ENCODE data around the gene PPP1R13B. TPM values are rescaled to one million over a fixed set of nuclear protein-coding genes. Genes with fewer than 3 reads are reported as not detected.

PPP1R13B gene
- total RNA-seq, 6 experiments from 2014 or later: 5.1 to 6.2 (median 5.5) TPM

DNA sequence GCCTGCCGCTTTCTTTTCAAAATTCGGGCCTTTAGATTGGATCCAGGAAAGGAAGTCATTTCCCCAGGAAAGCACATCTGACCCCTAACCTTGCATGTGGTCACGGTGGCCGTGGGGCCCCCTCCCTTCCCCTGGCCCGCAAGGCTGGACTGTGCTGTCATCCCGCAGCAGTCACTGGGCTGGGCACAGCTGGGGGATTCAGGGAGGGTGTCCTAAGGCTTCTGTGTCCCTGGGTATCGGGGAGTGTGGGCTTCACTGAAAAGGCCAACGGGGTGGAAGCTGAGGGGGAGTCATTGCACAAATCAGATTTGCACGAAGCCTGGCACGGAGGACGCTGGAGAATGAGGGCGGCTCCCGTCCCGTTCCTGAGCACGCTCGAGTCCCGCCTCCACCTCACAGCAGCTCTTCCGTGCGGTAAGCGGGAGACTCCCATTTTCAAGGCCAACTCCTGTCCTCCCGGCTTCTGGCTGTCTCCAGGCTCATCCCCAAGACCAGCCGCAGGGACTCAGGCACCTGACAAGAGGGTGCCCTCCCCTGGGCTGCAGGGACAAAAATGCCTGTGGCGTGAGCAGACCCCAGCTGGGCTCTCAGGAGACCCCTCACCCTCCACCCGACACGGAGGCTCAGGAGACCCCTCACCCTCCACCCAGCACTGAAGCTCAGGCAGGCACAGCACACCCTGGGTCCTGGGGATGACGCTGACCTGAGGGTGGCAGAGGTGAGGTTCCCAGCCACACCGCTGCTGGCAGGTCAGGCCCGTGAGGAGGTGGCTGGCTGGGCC lies 141.7 kb downstream of the PPP1R13B start:
- H3K9me3 Mint-ChIP-seq: peaks cover 17% of the 10 kb centered on the region
- H3K4me1 Mint-ChIP-seq (ENCODE audit: low read depth): no peaks in the 10 kb centered on the region; the same call in 1 of the 2 replicates
- DNase-seq: no peak
- H3K27me3 Mint-ChIP-seq (ENCODE audit: insufficient read depth): peaks cover 32% of the 10 kb centered on the region
- H3K4me3 Mint-ChIP-seq: no peak overlapping the region
- peaks cover 30% of the 10 kb centered on the region for H3K36me3 Mint-ChIP-seq (ENCODE audit: low read depth)
- H3K27ac Mint-ChIP-seq: no peak overlapping the region
- TF ChIP-seq CTCF (IDR thresholded peaks at IDR 0.05): no peak

DNA sequence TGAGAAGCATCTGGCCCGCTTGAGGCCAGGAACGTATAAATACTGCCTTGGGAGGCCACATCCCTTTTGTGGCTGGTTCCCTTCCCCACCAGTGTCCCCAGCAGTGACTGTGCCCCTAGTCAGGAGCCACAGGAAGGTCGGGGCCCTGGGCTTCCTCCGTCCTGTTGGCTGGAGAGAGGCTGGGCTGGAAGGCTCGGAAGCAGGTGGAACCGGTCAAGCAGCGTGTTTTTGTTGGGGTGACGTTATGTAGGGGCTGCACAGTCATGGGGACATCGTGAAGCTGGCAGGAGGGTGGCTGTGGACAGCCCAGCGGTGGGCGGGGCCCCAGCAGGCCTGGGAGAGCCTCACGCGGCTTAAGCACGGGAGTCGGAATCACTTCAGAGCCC lies 142.3 kb downstream of the PPP1R13B start:
- H3K4me3 Mint-ChIP-seq: peak overlapping the region; percentile 31; the same call in 1 of the 2 replicates
- peaks cover 30% of the 10 kb centered on the region for H3K36me3 Mint-ChIP-seq (ENCODE audit: low read depth)
- peaks cover 32% of the 10 kb centered on the region for H3K27me3 Mint-ChIP-seq (ENCODE audit: insufficient read depth)
- peak overlapping the region; percentile 49 for H3K27ac Mint-ChIP-seq
- no peak for TF ChIP-seq CTCF (IDR thresholded peaks at IDR 0.05)
- DNase-seq: no peak
- no peaks in the 10 kb centered on the region; the same call in 1 of the 2 replicates for H3K4me1 Mint-ChIP-seq (ENCODE audit: low read depth)
- peaks cover 17% of the 10 kb centered on the region for H3K9me3 Mint-ChIP-seq

DNA sequence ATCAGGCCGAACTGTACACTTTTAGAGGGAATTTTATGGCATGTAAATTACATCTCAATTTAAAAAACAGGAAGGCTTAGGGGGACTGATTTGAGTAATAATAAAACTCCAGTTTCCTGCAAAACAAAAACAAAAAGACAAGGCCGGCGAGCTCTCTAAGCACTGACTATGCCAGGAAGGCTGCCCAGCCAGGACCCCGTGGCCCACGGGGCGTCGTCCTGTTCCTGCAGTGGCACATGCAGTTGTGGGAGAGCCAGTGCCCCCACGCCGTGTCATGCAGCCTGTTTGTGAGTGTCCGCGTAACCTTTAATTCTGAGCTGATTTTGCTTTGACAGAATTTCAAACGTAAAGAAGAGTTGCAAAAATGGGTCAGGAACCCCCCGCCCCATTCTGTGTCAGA lies 142.7 kb downstream of the PPP1R13B start:
- Mint-ChIP-seq H3K9me3 (peaks cover 17% of the 10 kb centered on the region), H3K27me3 (ENCODE audit: insufficient read depth) (peaks cover 32% of the 10 kb centered on the region), H3K4me1 (ENCODE audit: low read depth) (no peaks in the 10 kb centered on the region; the same call in 1 of the 2 replicates), H3K4me3 (peak overlapping the region; percentile 31; the same call in 1 of the 2 replicates), H3K36me3 (ENCODE audit: low read depth) (peaks cover 30% of the 10 kb centered on the region), H3K27ac (peak overlapping the region; percentile 49; the same call in 1 of the 2 replicates)
- TF ChIP-seq CTCF (IDR thresholded peaks at IDR 0.05): no peak
- no peak for DNase-seq

- Mint-ChIP-seq H3K4me3 (peak overlapping the region; percentile 34; the same call in 1 of the 2 replicates), H3K36me3 (ENCODE audit: low read depth) (peaks cover 22% of the 10 kb centered on the region), H3K9me3 (peaks cover 14% of the 10 kb centered on the region), H3K27me3 (ENCODE audit: insufficient read depth) (peaks cover 33% of the 10 kb centered on the region), H3K27ac (peak overlapping the region; percentile 64), H3K4me1 (ENCODE audit: low read depth) (no peaks in the 10 kb centered on the region)
- no peak for TF ChIP-seq CTCF (IDR thresholded peaks at IDR 0.05)
- no peak for DNase-seq
These were observed 143.7 kb downstream of the PPP1R13B start for GRCh38 chr14:103703433-103704385.
